ENCODE measurements around the gene ARL16. TPM values are rescaled to one million over a fixed set of nuclear protein-coding genes. Genes with fewer than 3 reads are reported as not detected.

The ARL16 gene
- total and polyA plus RNA-seq, 2 of the 4 experiments (the other 2 are of a cell fraction), result 51.1 to 77.9 TPM

DNA sequence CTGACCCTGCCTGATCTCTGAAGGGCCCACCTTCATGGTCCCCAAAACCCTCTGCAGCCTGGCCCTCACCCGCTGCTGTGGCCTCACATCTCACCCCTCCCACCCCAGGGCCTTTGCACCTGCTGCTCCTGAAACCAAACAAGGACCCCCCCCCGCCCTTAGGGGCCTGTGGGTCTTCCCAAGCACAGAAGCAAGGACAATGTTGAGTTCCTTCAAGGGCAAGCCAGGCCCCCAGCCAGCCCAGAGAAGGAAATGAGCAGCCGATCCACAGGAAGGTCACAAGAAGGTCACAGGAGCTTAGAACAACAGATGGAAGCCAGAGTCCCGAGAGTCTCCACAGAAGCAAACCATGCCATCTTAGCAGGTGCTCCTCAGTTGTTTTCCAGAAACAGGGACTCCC lies 26.8 kb downstream of the ARL16 start:
- no TSS peak for BruUV-seq (replicated peaks)
- intact Hi-C loops (cut with micrococcal nuclease) (no loop called here), in situ Hi-C loops (cut with MboI; ENCODE audit: low sequenced_read_pairs) (no loop called here), dilution Hi-C loops (cut with HindIII; ENCODE audit: low sequenced_read_pairs, unreplicated experiment) (no loop called here)
- Histone ChIP-seq H3K14ac (replicated peaks; ENCODE audit: low read depth, low read length) (no peak overlapping the region), H3K4me2 (ENCODE audit: low read depth, low read length) (no peak overlapping the region), H2BK15ac (ENCODE audit: low read depth, low read length) (no peak overlapping the region), H4K8ac (ENCODE audit: low read depth in 2 of 2, low read length in 2 of 2) (no peak overlapping the region), H2AFZ (replicated peaks; ENCODE audit: low read length, poor library complexity) (no peak overlapping the region), H3K9me1 (ENCODE audit: insufficient read depth, low read length) (peaks cover 5% of the 10 kb centered on the region), H3K4ac (ENCODE audit: low read depth, low read length) (no peak overlapping the region), H3K4me3 (ENCODE audit: insufficient read depth, low read depth, low read length) (no peak overlapping the region), H3K27ac (ENCODE audit: insufficient read depth, low read length) (no peak overlapping the region), H2AK5ac (ENCODE audit: low read depth, low read length) (no peak overlapping the region), H3K36me3 (ENCODE audit: control insufficient read depth, insufficient read depth, low read length) (no peaks in the 10 kb centered on the region), H4K5ac (ENCODE audit: low read depth, low read length) (no peak overlapping the region), H3K23ac (ENCODE audit: low read depth, low read length) (no peak overlapping the region), H2BK120ac (ENCODE audit: low read depth, low read length) (no peak overlapping the region), H3K56ac (ENCODE audit: extremely low read depth, insufficient read depth, low read length) (no peak overlapping the region), H2BK20ac (ENCODE audit: low read depth, low read length) (no peak overlapping the region), H2AK9ac (replicated peaks; ENCODE audit: low read depth, low read length, poor library complexity) (no peak overlapping the region), H3K27me3 (ENCODE audit: control insufficient read depth, insufficient read depth, low read length) (no peaks in the 10 kb centered on the region), H4K91ac (ENCODE audit: insufficient read depth, low read depth, low read length) (no peak overlapping the region), H3K9ac (ENCODE audit: low read depth, low read length) (no peak overlapping the region), H3K79me1 (ENCODE audit: low read depth in 1 of 2, low read length in 2 of 2) (no peaks in the 10 kb centered on the region), H3K9me3 (ENCODE audit: control insufficient read depth, insufficient read depth, low read length) (no peaks in the 10 kb centered on the region), H4K20me1 (ENCODE audit: insufficient read depth, low read length) (peaks cover 1% of the 10 kb centered on the region; the same call in 1 of the 2 replicates), H2BK5ac (ENCODE audit: low read depth, low read length, poor library complexity, severe bottlenecking) (no peak overlapping the region), H3K4me1 (ENCODE audit: control insufficient read depth, insufficient read depth, low read length) (peaks cover 2% of the 10 kb centered on the region), H3K18ac (ENCODE audit: low read depth, low read length) (no peak overlapping the region)
- DNase-seq (no peak), ATAC-seq (ENCODE audit: low read depth) (no peak)
- CTCF ChIA-PET, result no interaction called here
- TF ChIP-seq MXI1 (IDR thresholded peaks at IDR 0.05; ENCODE audit: borderline replicate concordance, low read depth, low read length), result no peak
- TF ChIP-seq FOS (IDR thresholded peaks at IDR 0.05; ENCODE audit: low read depth, low read length), result no peak
- TF ChIP-seq RFX5 (IDR thresholded peaks at IDR 0.05; ENCODE audit: low read depth, low read length), result no peak
- no peak for TF ChIP-seq CHD1 (IDR thresholded peaks at IDR 0.05; ENCODE audit: low read depth, low read length)
- TF ChIP-seq RAD21 (IDR thresholded peaks at IDR 0.05; ENCODE audit: low read length), result no peak
- TF ChIP-seq, protein P1, sequence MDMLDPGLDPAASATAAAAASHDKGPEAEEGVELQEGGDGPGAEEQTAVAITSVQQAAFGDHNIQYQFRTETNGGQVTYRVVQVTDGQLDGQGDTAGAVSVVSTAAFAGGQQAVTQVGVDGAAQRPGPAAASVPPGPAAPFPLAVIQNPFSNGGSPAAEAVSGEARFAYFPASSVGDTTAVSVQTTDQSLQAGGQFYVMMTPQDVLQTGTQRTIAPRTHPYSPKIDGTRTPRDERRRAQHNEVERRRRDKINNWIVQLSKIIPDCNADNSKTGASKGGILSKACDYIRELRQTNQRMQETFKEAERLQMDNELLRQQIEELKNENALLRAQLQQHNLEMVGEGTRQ (IDR thresholded peaks at IDR 0.05; ENCODE audit: low read depth, low read length), result no peak
- TF ChIP-seq NFE2L2 (IDR thresholded peaks at IDR 0.05; ENCODE audit: low read depth, low read length), result no peak
- no peak for TF ChIP-seq SMC3 (IDR thresholded peaks at IDR 0.05; ENCODE audit: low read depth, low read length)
- no peak for TF ChIP-seq RCOR1 (IDR thresholded peaks at IDR 0.05; ENCODE audit: insufficient replicate concordance, low read length)
- TF ChIP-seq, protein P2, sequence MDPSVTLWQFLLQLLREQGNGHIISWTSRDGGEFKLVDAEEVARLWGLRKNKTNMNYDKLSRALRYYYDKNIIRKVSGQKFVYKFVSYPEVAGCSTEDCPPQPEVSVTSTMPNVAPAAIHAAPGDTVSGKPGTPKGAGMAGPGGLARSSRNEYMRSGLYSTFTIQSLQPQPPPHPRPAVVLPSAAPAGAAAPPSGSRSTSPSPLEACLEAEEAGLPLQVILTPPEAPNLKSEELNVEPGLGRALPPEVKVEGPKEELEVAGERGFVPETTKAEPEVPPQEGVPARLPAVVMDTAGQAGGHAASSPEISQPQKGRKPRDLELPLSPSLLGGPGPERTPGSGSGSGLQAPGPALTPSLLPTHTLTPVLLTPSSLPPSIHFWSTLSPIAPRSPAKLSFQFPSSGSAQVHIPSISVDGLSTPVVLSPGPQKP (IDR thresholded peaks at IDR 0.05; ENCODE audit: borderline replicate concordance, low read depth, low read length), result no peak
- no peak for TF ChIP-seq BHLHE40 (IDR thresholded peaks at IDR 0.05; ENCODE audit: low read depth, low read length)
- TF ChIP-seq MAZ (IDR thresholded peaks at IDR 0.05; ENCODE audit: borderline replicate concordance, low read depth, low read length), result no peak
- TF ChIP-seq, protein P3, sequence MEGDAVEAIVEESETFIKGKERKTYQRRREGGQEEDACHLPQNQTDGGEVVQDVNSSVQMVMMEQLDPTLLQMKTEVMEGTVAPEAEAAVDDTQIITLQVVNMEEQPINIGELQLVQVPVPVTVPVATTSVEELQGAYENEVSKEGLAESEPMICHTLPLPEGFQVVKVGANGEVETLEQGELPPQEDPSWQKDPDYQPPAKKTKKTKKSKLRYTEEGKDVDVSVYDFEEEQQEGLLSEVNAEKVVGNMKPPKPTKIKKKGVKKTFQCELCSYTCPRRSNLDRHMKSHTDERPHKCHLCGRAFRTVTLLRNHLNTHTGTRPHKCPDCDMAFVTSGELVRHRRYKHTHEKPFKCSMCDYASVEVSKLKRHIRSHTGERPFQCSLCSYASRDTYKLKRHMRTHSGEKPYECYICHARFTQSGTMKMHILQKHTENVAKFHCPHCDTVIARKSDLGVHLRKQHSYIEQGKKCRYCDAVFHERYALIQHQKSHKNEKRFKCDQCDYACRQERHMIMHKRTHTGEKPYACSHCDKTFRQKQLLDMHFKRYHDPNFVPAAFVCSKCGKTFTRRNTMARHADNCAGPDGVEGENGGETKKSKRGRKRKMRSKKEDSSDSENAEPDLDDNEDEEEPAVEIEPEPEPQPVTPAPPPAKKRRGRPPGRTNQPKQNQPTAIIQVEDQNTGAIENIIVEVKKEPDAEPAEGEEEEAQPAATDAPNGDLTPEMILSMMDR (conservative IDR thresholded peaks at IDR 0.05; ENCODE audit: low read depth, low read length), result no peak
- no peak for TF ChIP-seq CEBPB (IDR thresholded peaks at IDR 0.05; ENCODE audit: low read depth, low read length)
- no peak for TF ChIP-seq MAFK (IDR thresholded peaks at IDR 0.05; ENCODE audit: low read depth, low read length)
- WGBS, 2 experiments (ENCODE audit: extremely low coverage in 2 of 2, insufficient read length in 1 of 2), result 80% methylated on average over 1 of the region's 4 CpGs; no CpG with 5 or more reads in 1 of the 2 experiments
- POLR2A ChIA-PET (ENCODE audit: unreplicated experiment), result no interaction called here

All from IMR-90 (cell line).